ENCODE measurements around the gene TBCK. TPM values are rescaled to one million over a fixed set of nuclear protein-coding genes. Genes with fewer than 3 reads are reported as not detected.

Gene TBCK
- total RNA-seq, 1 experiment from 2014 or later, result 22.3 TPM

DNA sequence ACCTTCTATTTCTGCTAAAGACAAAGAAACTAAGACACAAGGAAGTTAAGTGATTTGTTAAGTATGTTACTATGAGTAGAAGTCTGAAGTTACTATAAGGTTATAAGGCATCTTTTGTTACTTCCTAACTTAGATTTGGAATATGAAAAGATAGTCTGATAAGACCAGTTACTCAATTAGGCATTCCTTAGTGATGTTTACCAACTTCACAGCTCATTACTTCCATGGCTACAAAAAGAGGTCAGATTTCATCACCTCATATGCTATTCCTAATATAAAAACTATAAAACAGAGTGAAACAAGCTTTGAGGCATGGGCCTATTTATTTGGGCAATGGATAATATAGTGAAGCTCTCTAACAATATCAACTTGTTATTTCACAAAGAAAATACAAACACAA is 143.1 kb downstream of the TBCK start:
- no peaks in the 10 kb centered on the region for H3K27me3 ChIP-seq (ENCODE audit: insufficient read depth, low read length)
- ChIA-PET POLR2A (no interaction called here), RAD21 (ENCODE audit: low non-redundant PET in 1 of 2, low total read pairs in 2 of 2, uncharacterized antibody in 2 of 2, unreplicated experiment in 2 of 2) (no interaction called here), CTCF (no interaction called here)
- no peaks in the 10 kb centered on the region for H3K9me3 ChIP-seq (ENCODE audit: control insufficient read depth in 1 of 2, insufficient read depth in 1 of 2, low read depth in 1 of 2, low read length in 2 of 2)
- no TSS peak for BruUV-seq (replicated peaks)
- H3K4me2 ChIP-seq (ENCODE audit: low read length), result no peak overlapping the region
- ATAC-seq, result no peak
- H3K9ac ChIP-seq (ENCODE audit: low read length), result no peak overlapping the region
- H3K4me1 ChIP-seq (ENCODE audit: control insufficient read depth in 1 of 2, insufficient read depth in 2 of 2, low read length in 2 of 2), result no peaks in the 10 kb centered on the region
- H3K4me3 ChIP-seq (replicated peaks in 1 of 2; ENCODE audit: low read depth in 1 of 2, low read length in 2 of 2), result no peak overlapping the region
- no peaks in the 10 kb centered on the region for H4K20me1 ChIP-seq (ENCODE audit: insufficient read depth)
- 0 out of 4 replicates have a peak, but pooled peaks cover 0 to 3% of the 10 kb centered on the region in 2 experiments for H3K36me3 ChIP-seq (ENCODE audit: control insufficient read depth in 1 of 2, insufficient read depth in 2 of 2, low read length in 2 of 2)
- H3K9me2 ChIP-seq (ENCODE audit: insufficient read depth), result no peaks in the 10 kb centered on the region
- intact Hi-C loops (cut with micrococcal nuclease), result no loop called here
- DNase-seq (ENCODE audit: low read depth, low spot score), result no peak
- no peak overlapping the region for H3K27ac ChIP-seq (ENCODE audit: low read depth, low read length)
- TF ChIP-seq, protein P1, sequence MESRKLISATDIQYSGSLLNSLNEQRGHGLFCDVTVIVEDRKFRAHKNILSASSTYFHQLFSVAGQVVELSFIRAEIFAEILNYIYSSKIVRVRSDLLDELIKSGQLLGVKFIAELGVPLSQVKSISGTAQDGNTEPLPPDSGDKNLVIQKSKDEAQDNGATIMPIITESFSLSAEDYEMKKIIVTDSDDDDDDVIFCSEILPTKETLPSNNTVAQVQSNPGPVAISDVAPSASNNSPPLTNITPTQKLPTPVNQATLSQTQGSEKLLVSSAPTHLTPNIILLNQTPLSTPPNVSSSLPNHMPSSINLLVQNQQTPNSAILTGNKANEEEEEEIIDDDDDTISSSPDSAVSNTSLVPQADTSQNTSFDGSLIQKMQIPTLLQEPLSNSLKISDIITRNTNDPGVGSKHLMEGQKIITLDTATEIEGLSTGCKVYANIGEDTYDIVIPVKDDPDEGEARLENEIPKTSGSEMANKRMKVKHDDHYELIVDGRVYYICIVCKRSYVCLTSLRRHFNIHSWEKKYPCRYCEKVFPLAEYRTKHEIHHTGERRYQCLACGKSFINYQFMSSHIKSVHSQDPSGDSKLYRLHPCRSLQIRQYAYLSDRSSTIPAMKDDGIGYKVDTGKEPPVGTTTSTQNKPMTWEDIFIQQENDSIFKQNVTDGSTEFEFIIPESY (IDR thresholded peaks at IDR 0.05; ENCODE audit: extremely low read depth, insufficient replicate concordance, low read length), result no peak
- TF ChIP-seq, protein P2, sequence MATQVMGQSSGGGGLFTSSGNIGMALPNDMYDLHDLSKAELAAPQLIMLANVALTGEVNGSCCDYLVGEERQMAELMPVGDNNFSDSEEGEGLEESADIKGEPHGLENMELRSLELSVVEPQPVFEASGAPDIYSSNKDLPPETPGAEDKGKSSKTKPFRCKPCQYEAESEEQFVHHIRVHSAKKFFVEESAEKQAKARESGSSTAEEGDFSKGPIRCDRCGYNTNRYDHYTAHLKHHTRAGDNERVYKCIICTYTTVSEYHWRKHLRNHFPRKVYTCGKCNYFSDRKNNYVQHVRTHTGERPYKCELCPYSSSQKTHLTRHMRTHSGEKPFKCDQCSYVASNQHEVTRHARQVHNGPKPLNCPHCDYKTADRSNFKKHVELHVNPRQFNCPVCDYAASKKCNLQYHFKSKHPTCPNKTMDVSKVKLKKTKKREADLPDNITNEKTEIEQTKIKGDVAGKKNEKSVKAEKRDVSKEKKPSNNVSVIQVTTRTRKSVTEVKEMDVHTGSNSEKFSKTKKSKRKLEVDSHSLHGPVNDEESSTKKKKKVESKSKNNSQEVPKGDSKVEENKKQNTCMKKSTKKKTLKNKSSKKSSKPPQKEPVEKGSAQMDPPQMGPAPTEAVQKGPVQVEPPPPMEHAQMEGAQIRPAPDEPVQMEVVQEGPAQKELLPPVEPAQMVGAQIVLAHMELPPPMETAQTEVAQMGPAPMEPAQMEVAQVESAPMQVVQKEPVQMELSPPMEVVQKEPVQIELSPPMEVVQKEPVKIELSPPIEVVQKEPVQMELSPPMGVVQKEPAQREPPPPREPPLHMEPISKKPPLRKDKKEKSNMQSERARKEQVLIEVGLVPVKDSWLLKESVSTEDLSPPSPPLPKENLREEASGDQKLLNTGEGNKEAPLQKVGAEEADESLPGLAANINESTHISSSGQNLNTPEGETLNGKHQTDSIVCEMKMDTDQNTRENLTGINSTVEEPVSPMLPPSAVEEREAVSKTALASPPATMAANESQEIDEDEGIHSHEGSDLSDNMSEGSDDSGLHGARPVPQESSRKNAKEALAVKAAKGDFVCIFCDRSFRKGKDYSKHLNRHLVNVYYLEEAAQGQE (IDR thresholded peaks at IDR 0.05; ENCODE audit: low read depth), result no peak
- TF ChIP-seq SIN3A (IDR thresholded peaks at IDR 0.05; ENCODE audit: low read depth), result no peak
- no peak for TF ChIP-seq CEBPB (IDR thresholded peaks at IDR 0.05; ENCODE audit: low read depth)
- TF ChIP-seq RAD21 (IDR thresholded peaks at IDR 0.05; ENCODE audit: low read depth), result no peak
- TF ChIP-seq EZH2 (IDR thresholded peaks at IDR 0.05), result no peak
- TF ChIP-seq ELF1 (IDR thresholded peaks at IDR 0.05; ENCODE audit: borderline replicate concordance, low read depth), result no peak
- no peak for TF ChIP-seq FOSL1 (IDR thresholded peaks at IDR 0.05; ENCODE audit: low read depth)
- no peak for TF ChIP-seq EGR1 (IDR thresholded peaks at IDR 0.05; ENCODE audit: low read depth)
- no peak for TF ChIP-seq ZFX (IDR thresholded peaks at IDR 0.05)
- no peak for TF ChIP-seq YY1 (IDR thresholded peaks at IDR 0.05; ENCODE audit: extremely low read depth, insufficient replicate concordance, low read depth, low read length)
- no peak for TF ChIP-seq EZH2phosphoT487 (IDR thresholded peaks at IDR 0.05; ENCODE audit: borderline replicate concordance)
- TF ChIP-seq, protein P3, sequence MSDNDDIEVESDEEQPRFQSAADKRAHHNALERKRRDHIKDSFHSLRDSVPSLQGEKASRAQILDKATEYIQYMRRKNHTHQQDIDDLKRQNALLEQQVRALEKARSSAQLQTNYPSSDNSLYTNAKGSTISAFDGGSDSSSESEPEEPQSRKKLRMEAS (IDR thresholded peaks at IDR 0.05), result no peak
- no peak for TF ChIP-seq POLR2A (IDR thresholded peaks at IDR 0.05; ENCODE audit: borderline replicate concordance, extremely low read depth, insufficient read depth, insufficient read length)
- TF ChIP-seq, protein P4, sequence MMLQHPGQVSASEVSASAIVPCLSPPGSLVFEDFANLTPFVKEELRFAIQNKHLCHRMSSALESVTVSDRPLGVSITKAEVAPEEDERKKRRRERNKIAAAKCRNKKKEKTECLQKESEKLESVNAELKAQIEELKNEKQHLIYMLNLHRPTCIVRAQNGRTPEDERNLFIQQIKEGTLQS (IDR thresholded peaks at IDR 0.05), result no peak
- H3K79me2 ChIP-seq (ENCODE audit: insufficient read depth, low read length), result no peaks in the 10 kb centered on the region
- no peak overlapping the region for H2AFZ ChIP-seq (ENCODE audit: low read depth, low read length, poor library complexity, severe bottlenecking)
